Measurements from ENCODE around the gene RNF138. TPM values are rescaled to one million over a fixed set of nuclear protein-coding genes. Genes with fewer than 3 reads are reported as not detected.

The RNF138 gene
- total RNA-seq, 4 donors from 2014 or later = 9.6 to 27.6 (median 17.9) TPM

- no peak for ATAC-seq
- Histone ChIP-seq H3K36me3 (no peaks in the 10 kb centered on the region), H3K4me1 (no peaks in the 10 kb centered on the region), H3K27me3 (no peaks in the 10 kb centered on the region), H3K4me3 (no peak overlapping the region), H3K27ac (no peak overlapping the region), H3K9me3 (no peaks in the 10 kb centered on the region)
- WGBS, 2 donors (ENCODE audit: low coverage in 1 of 2) = 50 to 72% methylated on average over 2 to 3 of the region's 3 CpGs
- TF ChIP-seq POLR2A (IDR thresholded peaks at IDR 0.05) = no peak
- TF ChIP-seq POLR2AphosphoS5 (IDR thresholded peaks at IDR 0.05) = no peak
- TF ChIP-seq EP300 (IDR thresholded peaks at IDR 0.05) = no peak
- no peak for TF ChIP-seq CTCF (IDR thresholded peaks at IDR 0.05)
Measured at GRCh38 chr18:32056613-32057358, 34.9 kb upstream of the RNF138 start.

DNA sequence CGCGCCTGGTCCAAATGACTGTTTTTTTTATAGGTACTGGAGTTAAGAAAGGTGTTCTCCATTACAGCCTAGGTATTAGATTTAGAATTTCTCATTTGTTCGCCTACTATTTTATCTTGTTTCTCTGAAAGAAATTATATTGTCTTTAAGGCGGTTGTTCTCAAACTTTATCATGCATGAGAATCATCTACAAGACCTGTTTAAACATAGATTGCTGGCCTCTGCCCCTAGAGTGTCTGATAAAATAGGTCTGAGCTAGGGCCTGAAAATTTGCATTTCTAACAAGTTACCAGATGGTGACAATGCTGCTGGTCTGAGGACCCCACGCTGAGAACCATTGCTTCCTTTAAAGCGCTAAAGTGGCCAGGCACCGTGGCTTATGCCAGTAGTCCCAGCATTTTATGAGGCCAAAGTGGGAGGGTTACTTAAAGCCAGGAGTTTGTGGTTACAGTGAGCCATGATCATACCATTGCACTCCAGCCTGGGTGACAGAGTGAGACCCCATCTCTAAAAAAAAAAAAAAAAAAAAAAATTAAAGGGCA is 34.0 kb upstream of the RNF138 start:
- no peak for ATAC-seq
- 79 to 82% methylated on average over 5 to 6 of the region's 7 CpGs for WGBS, 2 donors (ENCODE audit: low coverage in 1 of 2)

GRCh38 chr18:32060026-32060425 is 31.6 kb upstream of the RNF138 start:
- TF ChIP-seq POLR2A (IDR thresholded peaks at IDR 0.05) = no peak
- no peak for TF ChIP-seq CTCF (IDR thresholded peaks at IDR 0.05)
- no peak for TF ChIP-seq EP300 (IDR thresholded peaks at IDR 0.05)
- no peak for TF ChIP-seq POLR2AphosphoS5 (IDR thresholded peaks at IDR 0.05)
- Histone ChIP-seq H3K27ac (no peak overlapping the region), H3K4me3 (no peak overlapping the region), H3K4me1 (no peaks in the 10 kb centered on the region), H3K27me3 (no peaks in the 10 kb centered on the region), H3K36me3 (no peaks in the 10 kb centered on the region), H3K9me3 (no peaks in the 10 kb centered on the region)
- WGBS, 2 donors (ENCODE audit: low coverage in 1 of 2) = 94 to 100% methylated on average over 2 of the region's 2 CpGs
- ATAC-seq = no peak

More for the DNA sequence above, 34.0 kb upstream of the RNF138 start:
- Histone ChIP-seq H3K27me3 (no peaks in the 10 kb centered on the region), H3K36me3 (no peaks in the 10 kb centered on the region), H3K4me1 (no peaks in the 10 kb centered on the region), H3K4me3 (no peak overlapping the region), H3K27ac (no peak overlapping the region), H3K9me3 (no peaks in the 10 kb centered on the region)
- no peak for TF ChIP-seq EP300 (IDR thresholded peaks at IDR 0.05)
- no peak for TF ChIP-seq POLR2AphosphoS5 (IDR thresholded peaks at IDR 0.05)
- no peak for TF ChIP-seq POLR2A (IDR thresholded peaks at IDR 0.05)
- TF ChIP-seq CTCF (IDR thresholded peaks at IDR 0.05) = no peak

DNA sequence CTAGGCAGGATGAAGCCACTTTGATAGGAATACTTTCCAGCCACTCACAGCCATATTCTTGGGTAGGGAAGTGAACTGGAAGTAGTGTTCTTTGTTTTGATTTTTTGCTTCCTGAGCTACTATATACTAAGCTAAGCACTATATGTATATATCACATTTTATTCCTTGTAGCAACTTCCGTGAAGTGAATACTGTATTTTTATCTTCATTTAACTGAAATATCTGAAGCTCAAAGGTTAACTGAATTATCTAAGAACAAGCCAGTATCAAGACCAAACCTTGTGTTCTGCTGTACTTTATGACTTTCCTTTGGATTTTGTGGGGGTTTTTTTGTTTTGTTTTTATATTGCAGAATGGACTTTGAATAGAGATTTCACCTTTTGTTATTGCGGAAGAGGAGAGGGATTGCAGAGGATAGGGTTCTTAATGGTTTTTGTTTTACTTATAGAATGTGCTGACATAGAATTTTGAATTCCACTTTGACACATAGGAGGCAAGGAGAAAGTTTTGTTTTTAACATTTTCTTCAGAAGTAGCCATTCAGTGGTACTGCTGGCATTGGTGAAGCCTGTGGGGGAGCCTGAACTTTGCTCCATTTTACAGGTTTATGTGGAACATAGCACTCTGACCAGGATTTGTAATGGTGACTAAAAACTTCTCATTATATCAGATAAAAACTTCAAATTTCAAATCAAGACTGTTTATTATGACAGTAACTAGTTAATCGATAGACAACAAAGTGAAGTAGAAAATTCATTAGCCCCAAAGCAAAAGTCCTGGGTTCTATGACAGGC is 24.1 kb upstream of the RNF138 start:
- Histone ChIP-seq H3K36me3 (no peaks in the 10 kb centered on the region), H3K27ac (no peak overlapping the region), H3K4me1 (no peaks in the 10 kb centered on the region), H3K4me3 (no peak overlapping the region), H3K9me3 (no peaks in the 10 kb centered on the region), H3K27me3 (no peaks in the 10 kb centered on the region)
- TF ChIP-seq POLR2A (IDR thresholded peaks at IDR 0.05) (no peak), EP300 (IDR thresholded peaks at IDR 0.05) (no peak), CTCF (IDR thresholded peaks at IDR 0.05) (no peak), POLR2AphosphoS5 (IDR thresholded peaks at IDR 0.05) (no peak)
- WGBS, 2 donors (ENCODE audit: low coverage in 1 of 2) = 90 to 96% methylated on average over 3 of the region's 3 CpGs
- ATAC-seq = no peak

All from gastroesophageal sphincter (tissue), 4 donors.